ENCODE results near the gene CTCF. TPM values are rescaled to one million over a fixed set of nuclear protein-coding genes. Genes with fewer than 3 reads are reported as not detected.

CTCF gene
- total RNA-seq, 2 experiments from 2014 or later, result 74.9 to 76.9 TPM

- H3K4me1 Mint-ChIP-seq, result peaks cover 27% of the 10 kb centered on the region
- POLR2A ChIA-PET, result interaction anchor here (6.4 kb wide), 1 partner anchor 9 kb away, joined by 109 read pairs; the partner anchor contains the start of genes ACD and PARD6A
- no peaks in the 10 kb centered on the region for H3K27me3 Mint-ChIP-seq
- H3K36me3 Mint-ChIP-seq (ENCODE audit: low read depth), result peaks cover 55% of the 10 kb centered on the region
- CTCF ChIA-PET, result interaction anchor here (0.5 to 8.8 kb wide), 4 partner anchors 9 to 102 kb away, joined by 3 to 140 read pairs (median 4); no protein-coding TSS in a partner anchor
- H3K4me3 Mint-ChIP-seq, result no peak overlapping the region
- no peak overlapping the region for H3K27ac Mint-ChIP-seq
- H3K9me3 Mint-ChIP-seq, result no peaks in the 10 kb centered on the region
- no peak for DNase-seq
Observed at GRCh38 chr16:67649494-67649931, 87.2 kb downstream of the CTCF start.

GRCh38 chr16:67650023-67650422 lies 87.7 kb downstream of the CTCF start:
- CTCF ChIA-PET, result interaction anchor here (0.5 to 2.5 kb wide), 2 partner anchors 80 to 129 kb away, joined by 3 to 11 read pairs; no protein-coding TSS in a partner anchor
- H3K4me1 Mint-ChIP-seq, result peaks cover 25% of the 10 kb centered on the region
- H3K4me3 Mint-ChIP-seq, result no peak overlapping the region
- H3K27ac Mint-ChIP-seq, result no peak overlapping the region
- no peak for DNase-seq
- peaks cover 59% of the 10 kb centered on the region for H3K36me3 Mint-ChIP-seq (ENCODE audit: low read depth)
- H3K27me3 Mint-ChIP-seq, result no peaks in the 10 kb centered on the region
- POLR2A ChIA-PET, result interaction anchor here (2.4 kb wide), 1 partner anchor 10 kb away, joined by 16 read pairs; the partner anchor contains the start of genes ACD and PARD6A
- no peaks in the 10 kb centered on the region for H3K9me3 Mint-ChIP-seq

GRCh38 chr16:67651039-67651438 lies 88.7 kb downstream of the CTCF start:
- Mint-ChIP-seq H3K9me3 (no peaks in the 10 kb centered on the region), H3K27ac (no peak overlapping the region), H3K27me3 (no peaks in the 10 kb centered on the region), H3K36me3 (ENCODE audit: low read depth) (peaks cover 63% of the 10 kb centered on the region), H3K4me1 (peaks cover 21% of the 10 kb centered on the region), H3K4me3 (no peak overlapping the region)
- ChIA-PET POLR2A (interaction anchor here (1.0 to 2.4 kb wide), 2 partner anchors 9 to 114 kb away, joined by 3 to 16 read pairs; partner anchors contain the start of genes ACD and PARD6A), CTCF (interaction anchor here (1.0 to 2.5 kb wide), 2 partner anchors 88 to 130 kb away, joined by 3 to 11 read pairs; no protein-coding TSS in a partner anchor)
- no peak for DNase-seq

GRCh38 chr16:67651847-67652246 lies 89.5 kb downstream of the CTCF start:
- no peak overlapping the region for H3K27ac Mint-ChIP-seq
- H3K4me3 Mint-ChIP-seq, result no peak overlapping the region
- H3K9me3 Mint-ChIP-seq, result no peaks in the 10 kb centered on the region
- H3K4me1 Mint-ChIP-seq, result peaks cover 14% of the 10 kb centered on the region
- peaks cover 61% of the 10 kb centered on the region for H3K36me3 Mint-ChIP-seq (ENCODE audit: low read depth)
- ChIA-PET CTCF (interaction anchor here (1.0 to 2.5 kb wide), 2 partner anchors 89 to 131 kb away, joined by 3 to 11 read pairs; no protein-coding TSS in a partner anchor), POLR2A (interaction anchor here (2.4 kb wide), 1 partner anchor 8 kb away, joined by 16 read pairs; the partner anchor contains the start of genes ACD and PARD6A)
- H3K27me3 Mint-ChIP-seq, result no peaks in the 10 kb centered on the region
- DNase-seq, result no peak

GRCh38 chr16:67652578-67653127 lies 90.3 kb downstream of the CTCF start:
- Mint-ChIP-seq H3K4me1 (peaks cover 10% of the 10 kb centered on the region), H3K27me3 (no peaks in the 10 kb centered on the region), H3K9me3 (no peaks in the 10 kb centered on the region), H3K4me3 (no peak overlapping the region), H3K36me3 (ENCODE audit: low read depth) (peaks cover 59% of the 10 kb centered on the region), H3K27ac (no peak overlapping the region)
- ChIA-PET CTCF (interaction anchor here (2.5 kb wide), 1 partner anchor 132 kb away, joined by 11 read pairs; no protein-coding TSS in a partner anchor), POLR2A (interaction anchor here (0.7 kb wide), 1 partner anchor 90 kb away, joined by 3 read pairs; no protein-coding TSS in a partner anchor)
- DNase-seq, result no peak

GRCh38 chr16:67653128-67653788 lies 90.9 kb downstream of the CTCF start:
- H3K27me3 Mint-ChIP-seq, result no peaks in the 10 kb centered on the region
- DNase-seq, result no peak
- H3K27ac Mint-ChIP-seq, result no peak overlapping the region
- peaks cover 15% of the 10 kb centered on the region for H3K4me1 Mint-ChIP-seq
- H3K9me3 Mint-ChIP-seq, result no peaks in the 10 kb centered on the region
- H3K4me3 Mint-ChIP-seq, result no peak overlapping the region
- H3K36me3 Mint-ChIP-seq (ENCODE audit: low read depth), result peaks cover 63% of the 10 kb centered on the region
- POLR2A ChIA-PET, result interaction anchor here (0.7 kb wide), 1 partner anchor 90 kb away, joined by 3 read pairs; no protein-coding TSS in a partner anchor
- CTCF ChIA-PET, result no interaction called here

GRCh38 chr16:67653789-67654402 lies 91.6 kb downstream of the CTCF start:
- POLR2A ChIA-PET, result no interaction called here
- Mint-ChIP-seq H3K27ac (peak overlapping the region; percentile 40), H3K27me3 (no peaks in the 10 kb centered on the region), H3K36me3 (ENCODE audit: low read depth) (peaks cover 59% of the 10 kb centered on the region), H3K4me3 (no peak overlapping the region), H3K4me1 (peaks cover 20% of the 10 kb centered on the region), H3K9me3 (no peaks in the 10 kb centered on the region)
- DNase-seq, result no peak
- CTCF ChIA-PET, result no interaction called here

- no peak overlapping the region for H3K4me3 Mint-ChIP-seq
- peaks cover 24% of the 10 kb centered on the region for H3K4me1 Mint-ChIP-seq
- no peaks in the 10 kb centered on the region for H3K9me3 Mint-ChIP-seq
- DNase-seq, result no peak
- CTCF ChIA-PET, result no interaction called here
- no peak overlapping the region for H3K27ac Mint-ChIP-seq
- peaks cover 58% of the 10 kb centered on the region for H3K36me3 Mint-ChIP-seq (ENCODE audit: low read depth)
- POLR2A ChIA-PET, result no interaction called here
- no peaks in the 10 kb centered on the region for H3K27me3 Mint-ChIP-seq
Observed at GRCh38 chr16:67654403-67654911, 92.1 kb downstream of the CTCF start.

GRCh38 chr16:67655363-67655762 lies 93.0 kb downstream of the CTCF start:
- ChIA-PET CTCF (no interaction called here), POLR2A (interaction anchor here (6.0 to 6.6 kb wide), 2 partner anchors 9 to 93 kb away, joined by 71 to 109 read pairs; partner anchors contain the start of genes CARMIL2 and CTCF)
- Mint-ChIP-seq H3K36me3 (ENCODE audit: low read depth) (peaks cover 54% of the 10 kb centered on the region), H3K4me1 (peaks cover 26% of the 10 kb centered on the region), H3K4me3 (no peak overlapping the region), H3K27me3 (no peaks in the 10 kb centered on the region), H3K27ac (peak overlapping the region; percentile 5), H3K9me3 (no peaks in the 10 kb centered on the region)
- DNase-seq, result no peak

GRCh38 chr16:67656344-67657016 lies 94.2 kb downstream of the CTCF start:
- Mint-ChIP-seq H3K36me3 (ENCODE audit: low read depth) (peaks cover 46% of the 10 kb centered on the region), H3K27ac (no peak overlapping the region), H3K4me3 (no peak overlapping the region), H3K4me1 (peaks cover 28% of the 10 kb centered on the region), H3K9me3 (no peaks in the 10 kb centered on the region), H3K27me3 (no peaks in the 10 kb centered on the region)
- CTCF ChIA-PET, result no interaction called here
- POLR2A ChIA-PET, result interaction anchor here (1.5 to 6.6 kb wide), 3 partner anchors 10 to 175 kb away, joined by 3 to 109 read pairs (median 71); partner anchors contain the start of genes ATP6V0D1, CARMIL2 and CTCF
- DNase-seq, result no peak

- Mint-ChIP-seq H3K27ac (no peak overlapping the region), H3K4me1 (peaks cover 31% of the 10 kb centered on the region), H3K4me3 (no peak overlapping the region), H3K27me3 (no peaks in the 10 kb centered on the region), H3K9me3 (no peaks in the 10 kb centered on the region), H3K36me3 (ENCODE audit: low read depth) (peaks cover 40% of the 10 kb centered on the region)
- no peak for DNase-seq
- CTCF ChIA-PET, result interaction anchor here (1.3 to 16.7 kb wide), 4 partner anchors 13 to 176 kb away, joined by 3 to 179 read pairs (median 36); partner anchors contain the start of gene CARMIL2
- POLR2A ChIA-PET, result interaction anchor here (1.3 to 6.6 kb wide), 5 partner anchors 10 to 176 kb away, joined by 3 to 109 read pairs (median 5); partner anchors contain the start of genes ATP6V0D1, CARMIL2 and CTCF
Observed at GRCh38 chr16:67657017-67657608, 94.8 kb downstream of the CTCF start.
